ENCODE data around the gene TRPV4.

Gene TRPV4

DNA sequence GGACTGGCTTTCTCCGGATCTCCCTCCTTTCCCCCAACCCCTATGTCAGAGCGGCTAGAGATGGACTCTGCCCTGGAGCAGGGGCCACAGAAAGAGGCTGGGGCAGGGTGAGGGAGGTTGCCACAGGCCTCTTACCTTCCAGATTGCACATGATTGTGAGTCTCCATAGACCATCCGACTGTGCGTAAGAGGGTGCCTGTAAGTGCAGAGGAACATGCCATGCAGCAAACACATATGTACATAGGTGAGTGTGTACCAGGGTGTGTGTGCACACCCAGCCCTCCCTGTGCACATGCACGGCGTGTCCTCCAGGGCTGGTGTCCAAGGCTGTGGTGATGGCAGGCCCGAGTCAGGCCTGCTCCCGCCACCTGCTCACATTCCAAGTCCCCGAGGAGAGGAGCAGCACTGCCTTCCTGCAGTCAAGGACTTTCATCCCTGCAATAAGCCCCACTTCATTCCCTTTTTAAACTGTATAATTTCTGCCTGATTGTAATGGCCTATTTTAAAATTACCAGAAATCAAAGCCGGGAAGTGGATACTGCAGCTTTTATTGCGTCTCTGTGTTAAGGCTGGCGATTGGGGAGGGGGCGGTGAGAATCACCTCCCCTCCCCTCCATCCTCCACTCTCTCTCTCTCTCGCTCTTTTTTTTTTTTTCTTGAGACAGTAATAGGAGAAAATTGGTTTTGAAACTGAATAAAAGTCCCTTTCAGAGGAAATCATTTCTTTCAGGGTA lies 91.1 kb downstream of the TRPV4 start:
- no peak for DNase-seq (ENCODE audit: low read depth, low spot score)

DNA sequence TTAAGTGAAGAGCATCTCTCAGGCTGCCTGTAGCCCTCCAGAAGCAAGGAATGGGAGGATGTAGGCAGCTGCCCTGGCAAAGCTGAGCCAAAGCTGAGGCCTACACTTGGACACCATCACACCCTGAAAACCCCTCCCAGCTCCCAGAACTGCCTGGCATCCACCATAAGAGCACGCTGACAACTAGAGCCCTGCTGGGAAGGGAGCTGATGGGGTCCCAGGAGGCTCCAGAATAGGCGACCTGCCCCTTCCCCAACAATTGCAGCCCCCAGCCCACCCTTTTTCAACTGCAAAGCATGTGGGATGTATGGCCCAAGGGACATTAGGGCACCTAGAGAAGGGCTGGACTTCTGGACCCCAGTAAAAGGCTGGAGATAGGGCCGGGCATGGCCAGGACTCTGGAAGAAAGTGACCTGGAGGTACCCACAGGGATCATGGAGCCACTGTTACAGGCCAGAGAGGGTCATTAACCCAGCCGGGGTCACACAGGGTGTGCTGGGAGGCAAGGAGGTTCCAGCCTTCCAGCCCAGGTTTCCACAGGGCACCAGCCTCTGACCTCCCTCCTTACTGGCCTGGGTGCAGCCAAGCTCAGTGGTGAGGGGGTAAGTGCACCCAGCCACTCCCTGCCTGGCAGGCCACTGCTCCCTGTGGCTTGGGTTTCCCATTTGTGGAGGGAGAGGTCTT lies 91.8 kb downstream of the TRPV4 start:
- DNase-seq (ENCODE audit: low read depth, low spot score) = no peak

DNA sequence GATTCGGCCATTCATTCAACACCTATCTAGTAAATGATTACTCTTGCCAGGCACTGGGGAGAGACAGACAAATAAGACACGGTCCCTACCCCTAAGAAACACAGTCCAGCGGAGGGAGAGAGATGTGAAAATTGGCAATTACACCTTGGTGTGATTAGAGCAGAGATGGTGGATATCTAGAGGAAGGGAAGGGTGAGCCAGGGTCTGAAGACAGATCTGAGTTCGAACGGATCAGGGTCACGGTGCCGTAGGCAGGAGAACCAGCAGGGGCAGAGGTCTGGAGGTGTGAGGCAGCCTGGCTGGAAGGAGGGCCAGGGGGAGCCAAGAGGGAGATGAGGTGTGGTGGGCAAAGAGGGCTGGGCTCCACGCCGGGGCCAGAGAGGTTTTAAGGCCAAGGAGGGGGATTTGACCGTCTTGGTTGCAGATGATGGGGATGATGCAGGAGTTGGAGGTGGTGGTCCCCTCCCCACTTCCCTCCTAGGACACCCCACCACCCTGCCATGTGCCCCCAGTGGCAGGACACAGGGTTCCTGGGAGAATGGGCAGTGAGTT lies 92.4 kb downstream of the TRPV4 start:
- no peak for DNase-seq (ENCODE audit: low read depth, low spot score)

DNA sequence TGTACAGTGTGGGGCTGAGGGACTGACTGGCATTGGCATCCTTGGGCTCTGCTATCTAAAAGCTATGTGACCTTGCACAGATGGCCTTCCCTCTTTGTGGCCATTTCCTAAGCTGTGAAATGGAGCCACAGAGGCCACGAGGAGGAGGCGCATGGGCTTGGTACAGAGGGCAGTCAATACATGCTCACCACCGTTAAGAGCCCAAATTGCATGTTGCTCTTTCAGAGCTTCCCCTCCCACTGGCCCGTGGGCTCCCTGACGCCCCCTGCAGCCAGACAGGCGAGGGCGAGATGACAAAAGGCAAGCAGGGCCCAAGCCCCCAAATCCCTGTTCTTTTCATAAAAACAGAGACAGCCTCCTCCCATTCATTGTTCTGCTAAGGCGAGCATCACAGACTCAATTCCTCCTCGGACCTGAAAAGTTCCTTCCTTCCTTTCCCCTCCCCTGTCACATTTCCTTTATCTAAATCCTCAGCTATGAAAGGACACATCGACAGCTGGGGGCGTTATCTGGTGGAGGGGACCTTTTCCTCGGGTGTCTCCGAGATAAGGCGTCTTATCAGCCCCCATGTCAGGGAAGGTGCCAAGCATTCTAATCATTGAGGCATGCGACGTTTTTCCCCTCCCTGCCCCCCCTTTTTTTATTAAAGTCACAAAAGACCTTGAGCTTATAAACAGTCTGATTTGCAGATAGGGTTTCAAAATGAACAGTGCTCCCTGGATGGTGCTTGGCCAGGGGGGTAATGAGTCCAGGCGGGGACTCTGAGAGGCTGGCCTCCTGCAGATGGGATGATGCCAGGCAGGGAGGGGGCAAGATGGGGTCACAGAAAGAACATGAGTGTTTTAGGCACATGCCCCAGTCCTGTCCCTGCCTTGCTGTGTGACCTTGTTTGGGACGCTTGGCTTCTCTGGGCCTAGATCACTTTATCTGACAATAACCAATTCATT lies 93.2 kb downstream of the TRPV4 start:
- no peak for DNase-seq (ENCODE audit: low read depth, low spot score)

DNA sequence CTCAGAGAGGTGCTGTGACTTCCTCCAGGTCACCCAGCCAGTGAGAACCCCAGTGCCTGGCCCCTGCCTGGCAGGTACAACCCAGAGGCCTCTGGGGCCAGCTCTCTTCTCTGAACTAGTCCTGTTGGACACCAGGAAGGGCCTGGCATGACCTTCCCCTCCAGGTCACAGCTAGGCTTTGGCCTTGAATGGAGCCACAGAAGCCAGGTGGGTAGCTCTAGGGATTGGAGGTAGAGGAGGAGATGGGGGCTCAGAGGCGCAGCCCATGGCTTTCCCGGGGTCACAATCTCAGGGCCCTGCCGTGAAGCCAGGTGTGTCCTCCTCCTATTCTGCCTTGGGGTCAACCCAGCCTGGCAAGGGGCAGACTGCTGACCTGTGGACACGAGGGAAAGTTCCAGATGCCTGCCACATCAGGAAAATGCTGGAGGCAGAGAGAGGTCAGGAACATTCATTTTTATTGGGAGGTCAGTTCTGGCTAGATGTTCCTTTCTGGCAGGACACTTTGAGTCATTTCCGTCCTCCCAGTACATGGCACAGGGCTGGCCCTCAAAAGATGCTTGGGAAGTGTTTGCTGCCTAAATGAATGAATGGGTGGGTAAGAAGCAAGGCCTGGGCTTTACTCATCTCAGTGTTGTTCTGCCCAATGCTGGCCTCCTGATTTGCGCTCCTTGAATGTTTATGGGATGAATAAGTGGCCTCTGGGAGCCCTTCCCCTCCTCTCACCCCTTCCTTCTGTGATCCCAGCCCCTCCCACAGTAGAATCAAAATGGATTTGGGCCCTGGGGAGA lies 94.1 kb downstream of the TRPV4 start:
- no peak for DNase-seq (ENCODE audit: low read depth, low spot score)

DNA sequence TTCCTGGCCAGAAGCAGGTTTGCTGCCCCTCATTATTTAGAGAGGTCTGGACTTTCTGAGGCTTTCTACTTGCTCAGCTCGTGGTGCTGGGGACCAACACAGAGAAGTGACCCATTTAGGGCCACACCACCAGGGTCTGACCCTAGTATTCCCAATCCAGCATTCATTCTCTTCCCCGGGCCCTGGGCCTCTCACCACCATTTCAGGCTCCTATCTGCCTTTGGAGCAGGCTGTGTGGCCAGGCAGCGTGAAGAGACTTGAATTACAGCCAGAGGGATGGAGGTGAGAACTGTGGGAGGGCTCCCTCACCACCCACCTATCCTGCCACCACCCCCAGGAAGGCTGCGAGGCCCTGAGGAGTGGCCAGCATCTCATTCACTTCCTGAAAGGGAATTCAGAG lies 95.0 kb downstream of the TRPV4 start:
- DNase-seq (ENCODE audit: low read depth, low spot score) = no peak

DNA sequence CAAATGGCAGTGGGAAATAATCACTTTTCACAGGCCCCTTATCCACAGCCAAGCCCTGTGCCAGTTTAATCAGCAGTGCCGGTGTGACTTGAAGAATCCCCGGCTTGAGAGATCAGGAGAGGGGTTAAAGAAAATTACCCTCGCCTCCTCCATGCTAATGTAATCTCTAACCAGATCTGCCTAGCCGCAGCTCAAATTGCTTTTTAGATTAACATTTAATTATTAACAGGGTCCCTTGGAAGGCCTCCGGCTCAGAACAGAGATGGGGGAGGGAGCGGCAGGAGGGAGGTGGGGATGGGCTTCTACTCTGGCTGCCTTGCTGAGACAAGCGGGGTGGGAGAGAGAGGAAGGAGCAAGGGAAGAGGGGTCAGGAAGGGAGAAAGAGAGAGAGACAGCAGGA lies 95.6 kb downstream of the TRPV4 start:
- no peak for DNase-seq (ENCODE audit: low read depth, low spot score)

DNA sequence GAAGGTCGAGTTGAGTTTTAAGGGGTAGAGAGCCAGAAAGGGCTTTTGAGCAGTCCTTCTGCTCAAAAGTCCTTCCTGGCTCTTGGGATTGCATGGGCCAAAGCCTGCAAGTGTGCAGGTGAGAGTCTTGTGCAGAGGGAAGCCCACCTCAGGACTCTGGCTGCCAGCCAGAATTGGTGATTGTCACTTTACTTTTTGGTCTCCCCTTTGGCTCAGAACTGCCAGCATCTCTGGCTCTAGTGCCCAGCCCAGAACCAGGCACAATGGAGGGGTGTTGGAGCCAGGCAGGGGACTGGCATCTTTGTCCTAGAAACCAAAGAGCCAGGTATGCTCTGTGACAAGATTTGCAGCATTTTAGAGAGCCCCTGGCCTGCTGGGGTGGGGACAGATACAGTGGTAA lies 96.1 kb downstream of the TRPV4 start:
- no peak for DNase-seq (ENCODE audit: low read depth, low spot score)

DNA sequence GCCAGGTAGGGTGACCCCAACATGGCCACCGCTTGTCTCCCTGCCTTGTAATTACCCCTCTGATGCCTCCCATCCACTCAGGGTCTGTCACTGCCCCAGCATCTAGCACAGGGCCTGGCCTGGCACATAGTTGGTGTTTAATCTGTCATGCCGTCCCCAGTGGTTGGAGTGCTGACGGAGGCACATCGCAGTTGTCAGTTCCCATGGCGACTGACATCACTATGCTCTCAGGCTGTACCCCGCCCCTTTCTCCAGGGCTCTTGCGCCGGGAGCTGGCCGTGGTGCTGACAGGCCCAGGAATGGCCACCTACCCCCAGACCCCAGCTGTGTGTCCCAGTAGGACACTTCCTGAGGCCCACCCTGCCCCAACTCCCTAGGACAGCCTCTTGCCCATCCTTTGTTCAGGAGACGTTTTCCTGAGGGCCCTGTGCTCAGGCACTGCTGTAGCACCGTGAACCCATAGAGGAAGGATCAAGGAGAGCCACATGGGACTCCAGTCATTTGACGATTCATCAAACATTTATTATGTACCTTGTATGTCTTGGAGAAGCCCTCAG lies 96.6 kb downstream of the TRPV4 start:
- DNase-seq (ENCODE audit: low read depth, low spot score) = no peak

DNA sequence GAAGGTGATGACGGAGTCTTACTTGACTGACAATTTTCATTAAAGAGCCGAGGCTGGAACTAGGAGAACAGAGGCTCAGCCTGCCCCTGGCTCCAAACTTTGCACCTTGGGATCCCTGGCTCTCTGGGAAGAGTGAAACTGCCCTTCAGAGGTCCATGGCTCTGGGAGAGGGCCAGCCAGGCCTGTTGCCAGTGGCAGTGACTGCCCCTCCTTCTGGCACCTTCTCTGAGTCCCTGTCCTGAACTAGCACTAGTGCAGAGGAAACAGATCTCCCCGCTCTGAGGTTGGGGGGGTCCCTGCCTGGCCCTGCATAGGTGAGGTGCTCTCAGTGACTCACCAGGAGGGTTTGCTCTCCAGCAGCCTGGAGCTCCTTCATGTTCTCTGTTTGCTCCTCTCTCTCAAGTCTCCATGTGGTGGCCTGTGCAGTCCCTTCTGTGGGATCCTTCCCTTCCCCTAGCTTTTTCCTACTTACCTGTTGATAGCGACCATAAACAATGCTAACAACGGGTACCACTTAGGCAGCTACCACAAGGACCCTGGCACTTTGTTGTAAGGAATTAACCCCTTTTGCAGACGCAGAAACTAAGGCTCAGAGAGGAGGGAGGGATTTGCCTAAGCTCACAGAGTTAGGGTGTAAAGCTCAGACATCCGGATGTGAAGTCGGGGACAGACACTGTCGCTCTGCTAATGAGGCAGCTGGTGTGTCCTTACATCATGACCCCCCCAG lies 97.2 kb downstream of the TRPV4 start:
- no peak for DNase-seq (ENCODE audit: low read depth, low spot score)

DNA sequence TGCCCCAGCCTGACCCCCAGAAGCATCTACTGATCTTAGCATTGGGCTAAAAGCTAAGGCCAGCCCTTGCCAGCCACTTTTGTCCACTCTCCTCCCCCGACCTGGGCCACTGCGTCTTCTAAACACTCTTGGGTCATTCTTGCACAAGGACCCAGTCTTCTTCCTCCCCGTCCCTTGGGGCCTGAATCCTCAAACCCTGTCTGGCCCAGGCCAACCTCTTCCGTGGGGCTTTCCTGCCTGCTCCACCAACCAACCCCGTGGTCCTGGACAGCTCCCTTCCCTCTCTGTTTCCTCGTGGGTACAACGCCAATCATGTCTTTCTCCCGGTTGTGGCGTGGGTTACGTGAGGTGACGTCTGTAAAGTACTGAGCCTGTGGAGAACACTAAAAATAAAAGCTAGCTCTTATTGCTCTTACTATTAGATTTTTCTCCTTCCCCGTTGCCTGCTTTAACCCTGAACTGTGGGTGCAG lies 98.1 kb downstream of the TRPV4 start:
- no peak for DNase-seq (ENCODE audit: low read depth, low spot score)

DNA sequence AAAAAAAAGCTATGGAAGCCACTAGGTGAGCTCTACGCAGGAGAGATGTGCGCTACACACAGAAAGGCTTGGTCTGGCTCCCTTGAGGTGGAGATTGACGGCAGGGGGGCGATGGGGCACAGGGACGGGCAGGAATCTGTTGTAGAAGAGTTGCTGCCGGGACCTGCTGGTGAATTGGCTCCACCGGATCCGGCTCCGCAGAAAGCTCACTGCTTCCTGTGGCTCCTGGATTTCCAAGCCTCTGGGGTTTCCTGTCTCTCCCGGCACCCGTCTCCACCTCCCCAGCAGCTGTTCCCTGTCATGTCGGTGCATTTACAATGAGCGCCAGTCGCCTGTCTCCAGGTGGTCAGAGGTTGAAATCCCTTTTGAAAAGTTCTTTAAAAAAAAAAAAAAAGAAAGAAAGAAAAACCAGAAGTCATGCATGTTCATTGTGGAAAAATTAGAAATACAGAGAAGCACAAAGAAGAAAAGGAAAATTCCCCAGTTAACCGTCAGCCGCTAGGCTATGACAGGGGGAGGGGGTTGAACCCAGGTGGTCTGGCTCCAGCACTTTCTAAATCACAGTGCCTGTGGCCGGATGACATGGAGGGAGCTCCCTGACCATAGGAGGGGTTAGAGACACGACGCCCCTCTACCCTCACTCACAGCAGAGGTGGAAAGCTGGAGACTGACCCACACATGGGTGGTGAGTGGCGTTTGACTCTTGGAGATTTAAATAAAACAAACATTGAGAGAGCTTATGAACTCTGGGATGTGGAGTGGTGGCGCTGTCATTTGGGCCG lies 98.8 kb downstream of the TRPV4 start:
- no peak for DNase-seq (ENCODE audit: low read depth, low spot score)

Data from smooth muscle cell of the brain vasculature (primary cell).